Measurements from ENCODE around the gene WFDC8. TPM values are rescaled to one million over a fixed set of nuclear protein-coding genes. Genes with fewer than 3 reads are reported as not detected.

The WFDC8 gene
- total and polyA plus RNA-seq, 2 of the 13 experiments (the other 11 are each of a cell fraction or from before 2014, with no cell fraction given): not detected

- intact Hi-C loops (cut with micrococcal nuclease; ENCODE audit: unreplicated experiment): no loop called here
- ATAC-seq (no peak), FAIRE-seq (no peak), DNase-seq (ENCODE audit: low spot score) (no peak)
- no peaks in the 10 kb centered on the region for H3K4me1 ChIP-seq (ENCODE audit: insufficient read depth, low read length)
- peaks cover 3 to 24% of the 10 kb centered on the region in 2 experiments; a peak in 3 of 5 replicates for H3K27me3 ChIP-seq (ENCODE audit: control insufficient read depth in 1 of 2, insufficient read depth in 2 of 2, low read length in 2 of 2)
- no peak overlapping the region for H3K9ac ChIP-seq (ENCODE audit: insufficient read depth, low read depth, low read length)
- H3K4me3 ChIP-seq (replicated peaks in 1 of 3; ENCODE audit: insufficient read depth in 1 of 3, low read depth in 2 of 3, low read length in 3 of 3): no peak overlapping the region
- 6% methylated on average over 3 of the region's 3 CpGs for WGBS (ENCODE audit: low lambda C conversion rate)
- in situ Hi-C loops (cut with HindIII; ENCODE audit: extremely low pct_ligation_motif_present, low pct_unique_long_range_greater_than_20kb): no loop called here
- BruUV-seq (replicated peaks): no TSS peak
- no peaks in the 10 kb centered on the region for H3K79me2 ChIP-seq (ENCODE audit: insufficient read depth, low read length)
- H3K4me2 ChIP-seq (ENCODE audit: low read depth, low read length): no peak overlapping the region
- H3K27ac ChIP-seq (ENCODE audit: extremely low read length, insufficient read depth, low read length): no peak overlapping the region
- TF ChIP-seq SYNCRIP (IDR thresholded peaks at IDR 0.05; ENCODE audit: insufficient read depth, low read depth, low read length) (no peak), EZH2 (conservative IDR thresholded peaks at IDR 0.05; ENCODE audit: low read depth, low read length) (no peak), AHDC1 (CRISPR knock-in tag; IDR thresholded peaks at IDR 0.05; ENCODE audit: borderline replicate concordance) (no peak), NCOA2 (CRISPR knock-in tag; IDR thresholded peaks at IDR 0.05) (no peak), ZFP41 (CRISPR knock-in tag; IDR thresholded peaks at IDR 0.05; ENCODE audit: borderline replicate concordance) (no peak), ZNF382 (CRISPR knock-in tag; IDR thresholded peaks at IDR 0.05; ENCODE audit: borderline replicate concordance) (no peak), ZNF468 (CRISPR knock-in tag; IDR thresholded peaks at IDR 0.05) (no peak)
- no peaks in the 10 kb centered on the region for H3K9me3 ChIP-seq (ENCODE audit: low read length)
- H4K20me1 ChIP-seq (ENCODE audit: insufficient read depth, low read length): no peaks in the 10 kb centered on the region
- H2AFZ ChIP-seq (ENCODE audit: low read length): no peak overlapping the region
- no peaks in the 10 kb centered on the region for H3K36me3 ChIP-seq (replicated peaks in 1 of 2; ENCODE audit: control insufficient read depth in 1 of 2, insufficient read depth in 2 of 2, low read length in 2 of 2)
- CTCF ChIA-PET (ENCODE audit: low intra/inter-chr PET ratio, low total read pairs): no interaction called here
- POLR2A ChIA-PET: no interaction called here
Measured at GRCh38 chr20:45583502-45583901, 4.4 kb upstream of the WFDC8 start.
